ENCODE measurements around the gene PCNX4. TPM values are rescaled to one million over a fixed set of nuclear protein-coding genes. Genes with fewer than 3 reads are reported as not detected.
A peak's percentile ranks its signal among the peaks of the same experiment; 100 is the strongest.

The PCNX4 gene
- total RNA-seq, 1 experiment from 2014 or later: 117 TPM

DNA sequence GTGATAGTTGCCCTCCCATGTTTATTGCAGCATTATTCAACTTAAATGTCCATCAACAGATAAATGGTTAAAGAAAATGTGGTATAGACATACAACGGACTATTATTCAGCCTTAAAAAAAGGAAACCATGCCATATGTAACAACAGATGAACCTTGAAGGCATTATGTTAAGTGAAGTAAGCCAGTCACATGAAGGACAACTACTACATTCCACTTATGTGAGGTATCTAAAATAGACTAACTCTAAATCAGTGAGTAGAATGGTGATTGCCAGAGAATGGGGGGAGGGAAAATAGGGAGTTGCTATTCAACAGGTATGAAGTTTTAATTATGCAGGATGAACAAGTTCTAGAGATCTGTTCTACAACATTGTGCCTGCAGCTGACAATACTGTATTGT is 10.1 kb downstream of the PCNX4 start:
- intact Hi-C loops (cut with micrococcal nuclease): no loop called here
- POLR2A ChIA-PET (ENCODE audit: unreplicated experiment): interaction anchor here (1.3 kb wide), 1 partner anchor 10 kb away, joined by 3 read pairs; the partner anchor contains the start of gene PCNX4
- CTCF ChIA-PET: no interaction called here
- DNase-seq: no peak
- Histone ChIP-seq H3K9ac (ENCODE audit: low read length) (no peak overlapping the region), H3K9me3 (ENCODE audit: low read length) (no peaks in the 10 kb centered on the region), H3K79me2 (ENCODE audit: low read length) (peaks cover 96% of the 10 kb centered on the region), H3K4me2 (ENCODE audit: low read length) (no peak overlapping the region), H3K9me2 (replicated peaks; ENCODE audit: low read length) (no peaks in the 10 kb centered on the region), H3K36me3 (ENCODE audit: low read depth, low read length) (peaks cover 14% of the 10 kb centered on the region), H3K4me1 (ENCODE audit: insufficient read depth, low read length) (no peaks in the 10 kb centered on the region), H3K27me3 (ENCODE audit: low read length) (no peaks in the 10 kb centered on the region), H2AFZ (ENCODE audit: low read length) (no peak overlapping the region), H4K20me1 (ENCODE audit: low read length) (peaks cover 6% of the 10 kb centered on the region; the same call in 1 of the 2 replicates), H3K27ac (ENCODE audit: low read length) (no peak overlapping the region), H3K4me3 (ENCODE audit: low read length) (no peak overlapping the region), H3F3A (ENCODE audit: low read length, unreplicated experiment) (no peaks in the 10 kb centered on the region)
- ATAC-seq: no peak
- TF ChIP-seq EZH2 (IDR thresholded peaks at IDR 0.05; ENCODE audit: low read length, unreplicated experiment) (no peak), EZH2phosphoT487 (IDR thresholded peaks at IDR 0.05; ENCODE audit: borderline replicate concordance, low read length) (no peak)
- TF ChIP-seq, protein P1, sequence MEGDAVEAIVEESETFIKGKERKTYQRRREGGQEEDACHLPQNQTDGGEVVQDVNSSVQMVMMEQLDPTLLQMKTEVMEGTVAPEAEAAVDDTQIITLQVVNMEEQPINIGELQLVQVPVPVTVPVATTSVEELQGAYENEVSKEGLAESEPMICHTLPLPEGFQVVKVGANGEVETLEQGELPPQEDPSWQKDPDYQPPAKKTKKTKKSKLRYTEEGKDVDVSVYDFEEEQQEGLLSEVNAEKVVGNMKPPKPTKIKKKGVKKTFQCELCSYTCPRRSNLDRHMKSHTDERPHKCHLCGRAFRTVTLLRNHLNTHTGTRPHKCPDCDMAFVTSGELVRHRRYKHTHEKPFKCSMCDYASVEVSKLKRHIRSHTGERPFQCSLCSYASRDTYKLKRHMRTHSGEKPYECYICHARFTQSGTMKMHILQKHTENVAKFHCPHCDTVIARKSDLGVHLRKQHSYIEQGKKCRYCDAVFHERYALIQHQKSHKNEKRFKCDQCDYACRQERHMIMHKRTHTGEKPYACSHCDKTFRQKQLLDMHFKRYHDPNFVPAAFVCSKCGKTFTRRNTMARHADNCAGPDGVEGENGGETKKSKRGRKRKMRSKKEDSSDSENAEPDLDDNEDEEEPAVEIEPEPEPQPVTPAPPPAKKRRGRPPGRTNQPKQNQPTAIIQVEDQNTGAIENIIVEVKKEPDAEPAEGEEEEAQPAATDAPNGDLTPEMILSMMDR (conservative IDR thresholded peaks at IDR 0.05; ENCODE audit: low read depth, low read length): no peak
- no TSS peak for BruUV-seq (replicated peaks)

DNA sequence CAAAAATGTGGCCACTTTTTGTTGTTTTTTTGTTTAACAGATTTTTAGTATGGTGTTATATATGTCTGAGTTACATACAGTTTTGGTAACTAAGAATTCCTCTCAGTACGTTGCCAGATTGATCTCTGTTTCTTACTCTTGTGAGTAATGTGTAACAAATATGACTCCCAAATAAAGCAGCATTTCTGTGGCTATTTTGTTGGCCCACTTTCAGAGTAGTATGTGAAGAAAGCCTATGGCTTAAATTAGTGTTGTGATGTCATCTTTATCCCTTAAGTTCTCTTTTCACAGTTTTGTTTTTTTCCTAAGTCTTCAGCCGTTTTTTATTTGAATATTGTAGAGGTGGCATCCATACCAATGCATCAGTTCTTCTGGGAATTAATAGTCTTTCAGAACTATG is 10.7 kb downstream of the PCNX4 start:
- Histone ChIP-seq H3K4me3 (ENCODE audit: low read length) (no peak overlapping the region), H2AFZ (ENCODE audit: low read length) (no peak overlapping the region), H3K9ac (ENCODE audit: low read length) (no peak overlapping the region), H3K4me2 (ENCODE audit: low read length) (no peak overlapping the region), H3F3A (ENCODE audit: low read length, unreplicated experiment) (no peaks in the 10 kb centered on the region), H3K27ac (ENCODE audit: low read length) (no peak overlapping the region), H3K9me3 (ENCODE audit: low read length) (no peaks in the 10 kb centered on the region), H3K4me1 (ENCODE audit: insufficient read depth, low read length) (no peaks in the 10 kb centered on the region), H3K9me2 (replicated peaks; ENCODE audit: low read length) (no peaks in the 10 kb centered on the region), H3K79me2 (ENCODE audit: low read length) (peaks cover 93% of the 10 kb centered on the region), H4K20me1 (ENCODE audit: low read length) (peaks cover 6% of the 10 kb centered on the region; the same call in 1 of the 2 replicates), H3K36me3 (ENCODE audit: low read depth, low read length) (peaks cover 9% of the 10 kb centered on the region), H3K27me3 (ENCODE audit: low read length) (no peaks in the 10 kb centered on the region)
- ATAC-seq (peak; percentile 59), DNase-seq (peak; percentile 73)
- ChIA-PET CTCF (no interaction called here), POLR2A (ENCODE audit: unreplicated experiment) (no interaction called here)
- intact Hi-C loops (cut with micrococcal nuclease): no loop called here
- no TSS peak for BruUV-seq (replicated peaks)
- TF ChIP-seq, protein P1 (conservative IDR thresholded peaks at IDR 0.05; ENCODE audit: low read depth, low read length): no peak
- no peak for TF ChIP-seq EZH2 (IDR thresholded peaks at IDR 0.05; ENCODE audit: low read length, unreplicated experiment)
- no peak for TF ChIP-seq EZH2phosphoT487 (IDR thresholded peaks at IDR 0.05; ENCODE audit: borderline replicate concordance, low read length)

DNA sequence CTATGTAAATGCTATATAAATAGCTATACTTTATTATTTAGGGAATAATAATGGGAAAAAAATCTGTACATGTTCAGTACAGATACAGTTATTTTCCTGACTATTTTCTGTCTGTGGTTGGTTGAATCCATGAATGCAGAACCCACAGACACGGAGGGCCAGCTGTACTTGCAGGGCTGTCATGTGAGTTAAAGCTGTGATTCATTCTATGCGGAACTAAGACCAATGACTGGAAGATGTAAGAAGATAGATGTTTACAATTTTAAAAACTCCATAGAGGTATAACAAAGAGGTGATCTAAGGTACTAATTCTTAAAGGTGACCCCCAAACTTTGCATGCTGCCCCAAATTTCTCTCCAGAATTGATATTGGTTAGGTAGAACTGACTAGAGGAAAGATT is 14.6 kb downstream of the PCNX4 start:
- Histone ChIP-seq H3K4me3 (ENCODE audit: low read length) (no peak overlapping the region), H3K4me2 (ENCODE audit: low read length) (no peak overlapping the region), H3K79me2 (ENCODE audit: low read length) (peaks cover 88% of the 10 kb centered on the region), H3K36me3 (ENCODE audit: low read depth, low read length) (peaks cover 26% of the 10 kb centered on the region), H2AFZ (ENCODE audit: low read length) (no peak overlapping the region), H4K20me1 (ENCODE audit: low read length) (peaks cover 6% of the 10 kb centered on the region; the same call in 1 of the 2 replicates), H3K27me3 (ENCODE audit: low read length) (no peaks in the 10 kb centered on the region), H3K4me1 (ENCODE audit: insufficient read depth, low read length) (no peaks in the 10 kb centered on the region), H3K9ac (ENCODE audit: low read length) (no peak overlapping the region), H3F3A (ENCODE audit: low read length, unreplicated experiment) (no peaks in the 10 kb centered on the region), H3K9me2 (replicated peaks; ENCODE audit: low read length) (no peaks in the 10 kb centered on the region), H3K27ac (ENCODE audit: low read length) (no peak overlapping the region), H3K9me3 (ENCODE audit: low read length) (no peaks in the 10 kb centered on the region)
- ChIA-PET CTCF (no interaction called here), POLR2A (ENCODE audit: unreplicated experiment) (no interaction called here)
- TF ChIP-seq, protein P1 (conservative IDR thresholded peaks at IDR 0.05; ENCODE audit: low read depth, low read length): no peak
- TF ChIP-seq EZH2 (IDR thresholded peaks at IDR 0.05; ENCODE audit: low read length, unreplicated experiment) (no peak), EZH2phosphoT487 (IDR thresholded peaks at IDR 0.05; ENCODE audit: borderline replicate concordance, low read length) (no peak)
- BruUV-seq (replicated peaks): no TSS peak
- DNase-seq (no peak), ATAC-seq (no peak)
- intact Hi-C loops (cut with micrococcal nuclease): no loop called here

Data from PC-3 (cell line).